Measurements from ENCODE around the gene WDR27.

DNA sequence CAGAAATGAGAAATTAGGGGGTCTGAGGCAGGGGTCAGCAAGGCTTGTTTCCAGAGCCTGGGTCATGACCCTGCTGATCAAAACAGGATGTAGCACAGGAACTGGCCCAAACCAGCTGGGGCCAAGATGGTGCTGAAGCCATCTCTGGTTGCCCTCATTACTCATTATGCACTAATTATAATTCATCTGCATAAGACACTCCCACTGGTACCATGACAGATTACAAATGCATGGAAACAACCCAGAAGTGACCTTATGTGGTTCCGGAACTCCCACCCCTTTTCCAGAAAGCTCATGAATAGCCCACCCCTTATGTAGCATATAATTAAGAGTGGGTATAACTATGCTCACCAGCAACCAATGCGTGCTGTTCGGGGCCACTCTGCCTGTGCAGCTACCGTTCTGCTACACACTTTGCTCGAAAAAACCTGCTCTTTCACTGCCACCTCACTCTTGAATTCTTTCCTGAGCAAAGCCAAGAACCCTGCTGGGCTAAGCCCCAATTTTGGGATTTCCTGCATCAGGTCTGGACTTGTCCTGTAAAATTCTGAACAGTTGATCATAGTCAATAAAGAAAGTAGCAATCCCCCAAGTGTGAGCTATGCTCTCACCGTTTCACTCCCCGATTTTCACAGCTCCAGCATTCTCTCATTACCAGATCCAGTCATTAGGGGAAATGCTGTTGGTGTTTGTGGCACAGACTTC, 122.3 kb downstream of the WDR27 start:
- TF ChIP-seq, protein P1, sequence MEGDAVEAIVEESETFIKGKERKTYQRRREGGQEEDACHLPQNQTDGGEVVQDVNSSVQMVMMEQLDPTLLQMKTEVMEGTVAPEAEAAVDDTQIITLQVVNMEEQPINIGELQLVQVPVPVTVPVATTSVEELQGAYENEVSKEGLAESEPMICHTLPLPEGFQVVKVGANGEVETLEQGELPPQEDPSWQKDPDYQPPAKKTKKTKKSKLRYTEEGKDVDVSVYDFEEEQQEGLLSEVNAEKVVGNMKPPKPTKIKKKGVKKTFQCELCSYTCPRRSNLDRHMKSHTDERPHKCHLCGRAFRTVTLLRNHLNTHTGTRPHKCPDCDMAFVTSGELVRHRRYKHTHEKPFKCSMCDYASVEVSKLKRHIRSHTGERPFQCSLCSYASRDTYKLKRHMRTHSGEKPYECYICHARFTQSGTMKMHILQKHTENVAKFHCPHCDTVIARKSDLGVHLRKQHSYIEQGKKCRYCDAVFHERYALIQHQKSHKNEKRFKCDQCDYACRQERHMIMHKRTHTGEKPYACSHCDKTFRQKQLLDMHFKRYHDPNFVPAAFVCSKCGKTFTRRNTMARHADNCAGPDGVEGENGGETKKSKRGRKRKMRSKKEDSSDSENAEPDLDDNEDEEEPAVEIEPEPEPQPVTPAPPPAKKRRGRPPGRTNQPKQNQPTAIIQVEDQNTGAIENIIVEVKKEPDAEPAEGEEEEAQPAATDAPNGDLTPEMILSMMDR (IDR thresholded peaks at IDR 0.05) = no peak
- no peak for TF ChIP-seq POLR2A (IDR thresholded peaks at IDR 0.05; ENCODE audit: low read length)
- no peak for TF ChIP-seq ZC3H11A (IDR thresholded peaks at IDR 0.05)
- no peak for TF ChIP-seq MYC (IDR thresholded peaks at IDR 0.05; ENCODE audit: borderline replicate concordance, low read length)
- no peak for TF ChIP-seq EP300 (IDR thresholded peaks at IDR 0.05)
- TF ChIP-seq, protein P2, sequence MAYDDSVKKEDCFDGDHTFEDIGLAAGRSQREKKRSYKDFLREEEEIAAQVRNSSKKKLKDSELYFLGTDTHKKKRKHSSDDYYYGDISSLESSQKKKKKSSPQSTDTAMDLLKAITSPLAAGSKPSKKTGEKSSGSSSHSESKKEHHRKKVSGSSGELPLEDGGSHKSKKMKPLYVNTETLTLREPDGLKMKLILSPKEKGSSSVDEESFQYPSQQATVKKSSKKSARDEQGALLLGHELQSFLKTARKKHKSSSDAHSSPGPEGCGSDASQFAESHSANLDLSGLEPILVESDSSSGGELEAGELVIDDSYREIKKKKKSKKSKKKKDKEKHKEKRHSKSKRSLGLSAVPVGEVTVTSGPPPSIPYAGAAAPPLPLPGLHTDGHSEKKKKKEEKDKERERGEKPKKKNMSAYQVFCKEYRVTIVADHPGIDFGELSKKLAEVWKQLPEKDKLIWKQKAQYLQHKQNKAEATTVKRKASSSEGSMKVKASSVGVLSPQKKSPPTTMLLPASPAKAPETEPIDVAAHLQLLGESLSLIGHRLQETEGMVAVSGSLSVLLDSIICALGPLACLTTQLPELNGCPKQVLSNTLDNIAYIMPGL (CRISPR knock-in tag; IDR thresholded peaks at IDR 0.05; ENCODE audit: borderline replicate concordance) = no peak
- no peak for TF ChIP-seq EHMT2 (IDR thresholded peaks at IDR 0.05; ENCODE audit: low read depth)
- no peak for TF ChIP-seq POLR2AphosphoS2 (conservative IDR thresholded peaks at IDR 0.05; ENCODE audit: low read length)
- TF ChIP-seq JUNB (IDR thresholded peaks at IDR 0.05) = no peak
- no peak for TF ChIP-seq KDM1A (IDR thresholded peaks at IDR 0.05; ENCODE audit: low read depth)
- no peak for TF ChIP-seq RFX5 (IDR thresholded peaks at IDR 0.05)
- TF ChIP-seq, protein P3, sequence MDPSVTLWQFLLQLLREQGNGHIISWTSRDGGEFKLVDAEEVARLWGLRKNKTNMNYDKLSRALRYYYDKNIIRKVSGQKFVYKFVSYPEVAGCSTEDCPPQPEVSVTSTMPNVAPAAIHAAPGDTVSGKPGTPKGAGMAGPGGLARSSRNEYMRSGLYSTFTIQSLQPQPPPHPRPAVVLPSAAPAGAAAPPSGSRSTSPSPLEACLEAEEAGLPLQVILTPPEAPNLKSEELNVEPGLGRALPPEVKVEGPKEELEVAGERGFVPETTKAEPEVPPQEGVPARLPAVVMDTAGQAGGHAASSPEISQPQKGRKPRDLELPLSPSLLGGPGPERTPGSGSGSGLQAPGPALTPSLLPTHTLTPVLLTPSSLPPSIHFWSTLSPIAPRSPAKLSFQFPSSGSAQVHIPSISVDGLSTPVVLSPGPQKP (IDR thresholded peaks at IDR 0.05; ENCODE audit: low read depth, low read length) = no peak
